IMR-90 (cell line): ENCODE results near the gene HHLA2. TPM values are rescaled to one million over a fixed set of nuclear protein-coding genes. Genes with fewer than 3 reads are reported as not detected.

ENCODE experiments used
- ATAC-seq: fragments of 200-7000 bp; cut with Tn5 transposase; 2 replicates; pipeline ENCODE4 v1.9.1; 2020; ENCODE audit warnings: low read depth, mild to moderate bottlenecking, moderate library complexity
- BruUV-seq: library from RNA; stranded (reverse); fragments of 400-500 nt; replicated peaks from 2 replicates; lab custom pipeline; 2021; lab: Mats Ljungman, UMichigan
- CTCF ChIA-PET: fragments of 300-600 bp; formaldehyde crosslinking; extraction: SDS; loops from one replicate; lab custom pipeline; 2021; ENCODE audit warnings: antibody characterized with exemption; lab: Yijun Ruan, JAX
- POLR2A ChIA-PET: fragments of 300-600 bp; sonication (Branson Sonifier 250); formaldehyde crosslinking; loops from one replicate; lab custom pipeline; 2022; ENCODE audit warnings: antibody characterized with exemption; ENCODE audit not compliant: unreplicated experiment; lab: Charles Lee
- DNase-seq: peaks from one replicate; pipeline ENCODE4 v3.0.0; 2013
- H2AFZ ChIP-seq: replicated peaks from 2 replicates; pipeline ENCODE3; 2013; ENCODE audit warnings: low read length, mild to moderate bottlenecking; ENCODE audit not compliant: poor library complexity
- H2AK5ac ChIP-seq: 2 replicates; pipeline ENCODE4 v1.6.1; 2013; ENCODE audit warnings: low read depth, low read length, inconsistent platforms
- H2AK9ac ChIP-seq: replicated peaks from 2 replicates; pipeline ENCODE3; 2013; ENCODE audit warnings: mild to moderate bottlenecking, low read depth, low read length, moderate library complexity; ENCODE audit not compliant: poor library complexity
- H2BK120ac ChIP-seq: 2 replicates; pipeline ENCODE4 v1.6.1; 2013; ENCODE audit warnings: low read depth, low read length, inconsistent platforms
- H2BK15ac ChIP-seq: 3 replicates; pipeline ENCODE4 v1.6.1; 2013; ENCODE audit warnings: low read depth, low read length, inconsistent platforms
- H2BK20ac ChIP-seq: 2 replicates; pipeline ENCODE4 v1.6.1; 2013; ENCODE audit warnings: low read depth, mild to moderate bottlenecking, inconsistent platforms, low read length, moderate library complexity
- H2BK5ac ChIP-seq: 2 replicates; pipeline ENCODE4 v1.6.1; 2013; ENCODE audit warnings: mild to moderate bottlenecking, low read depth, low read length, inconsistent platforms; ENCODE audit not compliant: poor library complexity, severe bottlenecking
- H3K14ac ChIP-seq: replicated peaks from 2 replicates; pipeline ENCODE4 v1.6.1; 2013; ENCODE audit warnings: low read depth, low read length, inconsistent platforms
- H3K18ac ChIP-seq: 2 replicates; pipeline ENCODE4 v1.6.1; 2013; ENCODE audit warnings: low read depth, low read length, control low read depth
- H3K23ac ChIP-seq: 2 replicates; pipeline ENCODE4 v1.6.1; 2013; ENCODE audit warnings: low read depth, low read length, inconsistent platforms
- H3K27ac ChIP-seq: 2 replicates; pipeline ENCODE4 v1.5.1; 2013; ENCODE audit warnings: mild to moderate bottlenecking, control low read depth, low read length; ENCODE audit not compliant: insufficient read depth
- H3K27me3 ChIP-seq: 2 replicates; pipeline ENCODE4 v1.6.1; 2013; ENCODE audit warnings: low read length; ENCODE audit not compliant: control insufficient read depth, insufficient read depth
- H3K36me3 ChIP-seq: 2 replicates; pipeline ENCODE4 v1.6.1; 2013; ENCODE audit warnings: low read length, mixed read lengths; ENCODE audit not compliant: control insufficient read depth, insufficient read depth
- H3K4ac ChIP-seq: 2 replicates; pipeline ENCODE4 v1.6.1; 2013; ENCODE audit warnings: low read depth, low read length, inconsistent platforms
- H3K4me1 ChIP-seq: 2 replicates; pipeline ENCODE4 v1.6.1; 2013; ENCODE audit warnings: low read length, mixed read lengths; ENCODE audit not compliant: control insufficient read depth, insufficient read depth
- H3K4me2 ChIP-seq: 2 replicates; pipeline ENCODE4 v1.6.1; 2013; ENCODE audit warnings: low read depth, mild to moderate bottlenecking, control low read depth, low read length, moderate library complexity
- H3K4me3 ChIP-seq: 2 replicates; pipeline ENCODE4 v1.5.1; 2013; ENCODE audit warnings: low read depth, mild to moderate bottlenecking, control low read depth, low read length, moderate library complexity; ENCODE audit not compliant: insufficient read depth
- H3K56ac ChIP-seq: 2 replicates; pipeline ENCODE4 v1.6.1; 2013; ENCODE audit warnings: low read length, inconsistent platforms; ENCODE audit not compliant: insufficient read depth; ENCODE audit errors: extremely low read depth
- H3K79me1 ChIP-seq, 2 experiments: 2 replicates each; pipeline ENCODE4 v1.6.1; 2013; ENCODE audit warnings: low read length in 2 of 2, inconsistent platforms in 1 of 2, low read depth in 1 of 2
- H3K9ac ChIP-seq: 2 replicates; pipeline ENCODE4 v1.6.1; 2013; ENCODE audit warnings: low read depth, low read length, control low read depth
- H3K9me1 ChIP-seq: 2 replicates; pipeline ENCODE4 v1.6.1; 2013; ENCODE audit warnings: low read length, inconsistent platforms; ENCODE audit not compliant: insufficient read depth
- H3K9me3 ChIP-seq: 2 replicates; pipeline ENCODE4 v1.6.1; 2013; ENCODE audit warnings: low read length; ENCODE audit not compliant: control insufficient read depth, insufficient read depth
- H4K20me1 ChIP-seq: 2 replicates; pipeline ENCODE4 v1.6.1; 2013; ENCODE audit warnings: low read length, inconsistent platforms; ENCODE audit not compliant: insufficient read depth
- H4K5ac ChIP-seq: 2 replicates; pipeline ENCODE4 v1.6.1; 2013; ENCODE audit warnings: mild to moderate bottlenecking, low read depth, low read length, control low read depth
- H4K8ac ChIP-seq, 2 experiments: 2 replicates each; pipeline ENCODE4 v1.6.1; 2013; ENCODE audit warnings: low read depth in 2 of 2, low read length in 2 of 2, control low read depth in 1 of 2, inconsistent platforms in 1 of 2
- H4K91ac ChIP-seq: 2 replicates; pipeline ENCODE4 v1.6.1; 2013; ENCODE audit warnings: low read depth, low read length, inconsistent platforms; ENCODE audit not compliant: insufficient read depth
- BHLHE40 ChIP-seq: fragments of 150-350 bp; IDR thresholded peaks from 2 replicates; pipeline ENCODE4 v1.6.1; 2016; ENCODE audit warnings: mild to moderate bottlenecking, low read depth, low read length
- CHD1 ChIP-seq: IDR thresholded peaks from 2 replicates; pipeline ENCODE4 v1.6.1; 2012; ENCODE audit warnings: low read depth, low read length, improper control_type of control experiment
- CTCF ChIP-seq: conservative IDR thresholded peaks from 2 replicates; pipeline ENCODE4 v1.5.1; 2012; ENCODE audit warnings: mild to moderate bottlenecking, low read depth, low read length, improper control_type of control experiment
- ELK1 ChIP-seq: fragments of 150-350 bp; IDR thresholded peaks from 2 replicates; pipeline ENCODE4 v1.6.1; 2016; ENCODE audit warnings: low read depth, mild to moderate bottlenecking, low read length, moderate library complexity, borderline replicate concordance
- MAFK ChIP-seq: IDR thresholded peaks from 2 replicates; pipeline ENCODE4 v1.6.1; 2012; ENCODE audit warnings: low read depth, low read length, improper control_type of control experiment
- MAZ ChIP-seq: IDR thresholded peaks from 2 replicates; pipeline ENCODE4 v1.6.1; 2012; ENCODE audit warnings: low read depth, mild to moderate bottlenecking, low read length, improper control_type of control experiment, moderate library complexity, borderline replicate concordance
- MXI1 ChIP-seq: IDR thresholded peaks from 2 replicates; pipeline ENCODE4 v1.6.1; 2012; ENCODE audit warnings: low read depth, mild to moderate bottlenecking, low read length, moderate library complexity, borderline replicate concordance
- NFE2L2 ChIP-seq: fragments of 150-350 bp; IDR thresholded peaks from 2 replicates; pipeline ENCODE4 v1.6.1; 2016; ENCODE audit warnings: low read depth, mild to moderate bottlenecking, low read length
- POLR2A ChIP-seq: IDR thresholded peaks from 2 replicates; pipeline ENCODE4 v1.6.1; 2012; ENCODE audit warnings: mild to moderate bottlenecking, low read depth, low read length
- RAD21 ChIP-seq: IDR thresholded peaks from 2 replicates; pipeline ENCODE4 v1.6.1; 2012; ENCODE audit warnings: low read length, improper control_type of control experiment
- RCOR1 ChIP-seq: IDR thresholded peaks from 2 replicates; pipeline ENCODE4 v1.6.1; 2012; ENCODE audit warnings: mild to moderate bottlenecking, low read length, improper control_type of control experiment; ENCODE audit not compliant: insufficient replicate concordance
- RFX5 ChIP-seq: IDR thresholded peaks from 2 replicates; pipeline ENCODE4 v1.8.0; 2012; ENCODE audit warnings: low read depth, mild to moderate bottlenecking, low read length, moderate library complexity
- SMC3 ChIP-seq: fragments of 150-350 bp; IDR thresholded peaks from 2 replicates; pipeline ENCODE4 v1.6.1; 2016; ENCODE audit warnings: low read depth, mild to moderate bottlenecking, antibody characterized with exemption, low read length, moderate library complexity
- USF2 ChIP-seq: fragments of 150-350 bp; IDR thresholded peaks from 2 replicates; pipeline ENCODE4 v1.6.1; 2017; ENCODE audit warnings: mild to moderate bottlenecking, antibody characterized with exemption, low read length, low read depth
- WGBS, 2 experiments: methylation state at CpG; one replicate each; pipeline versions ENCODE4 v1.1.5 to v1.1.7; 2013; ENCODE audit warnings: missing lambda C conversion rate in 2 of 2; ENCODE audit not compliant: insufficient read length in 1 of 2; ENCODE audit errors: extremely low coverage in 2 of 2; 5-methylcytosine and 5-hydroxymethylcytosine counted together
- dilution Hi-C: fragments of 300-500 bp; cut with HindIII; formaldehyde crosslinking; loops from one replicate; pipeline ENCODE4 v1.14.3; 2018; ENCODE audit warnings: low sequenced_read_pairs; ENCODE audit not compliant: unreplicated experiment
- in situ Hi-C: fragments of 300-500 bp; cut with MboI; formaldehyde crosslinking; loops from 3 replicates; pipeline ENCODE4 v1.14.3; 2019; ENCODE audit warnings: low sequenced_read_pairs, inconsistent platforms, mixed read lengths
- intact Hi-C: fragments of 100-400 bp; cut with micrococcal nuclease; formaldehyde crosslinking; loops from 2 replicates; pipeline ENCODE4 v1.10.0; 2022
- polyA plus RNA-seq, 3 experiments: library from polyadenylated mRNA; depleted of rRNA; stranded (reverse); fragments of >200 nt; gene quantifications; 2 replicates each; pipeline ENCODE4 v1.2.3, GENCODE V29; 2012; ENCODE audit warnings: low replicate concordance in 1 of 3
- total RNA-seq: library from RNA; depleted of rRNA; stranded (reverse); fragments of >200 nt; gene quantifications from 2 replicates; pipeline ENCODE4 v1.2.3, GENCODE V29; 2012

Gene HHLA2
- total and polyA plus RNA-seq, 2 of the 4 experiments (the other 2 are of a cell fraction) = not detected

- DNase-seq = no peak
- in situ Hi-C loops = no loop called here
- TF ChIP-seq CHD1 (no peak), BHLHE40 (no peak), POLR2A (no peak), RFX5 (no peak), USF2 (no peak), MAZ (no peak), MAFK (no peak), RAD21 (no peak), MXI1 (no peak), NFE2L2 (no peak), RCOR1 (no peak), ELK1 (no peak), SMC3 (no peak), CTCF (no peak)
Observed at GRCh38 chr3:108388136-108389132, 92.1 kb downstream of the HHLA2 start.

More at GRCh38 chr3:108388136-108389132, 92.1 kb downstream of the HHLA2 start:
- Histone ChIP-seq H3K56ac (no peak overlapping the region), H2AFZ (no peak overlapping the region), H3K4ac (no peak overlapping the region), H3K27ac (no peak overlapping the region), H4K5ac (no peak overlapping the region), H3K27me3 (peaks cover 11% of the 10 kb centered on the region), H3K4me3 (no peak overlapping the region), H4K20me1 (no peaks in the 10 kb centered on the region), H3K4me2 (no peak overlapping the region), H3K79me1 (no peaks in the 10 kb centered on the region), H2BK20ac (no peak overlapping the region), H3K9me3 (no peaks in the 10 kb centered on the region), H3K23ac (no peak overlapping the region; the same call in 1 of the 2 replicates), H2BK5ac (no peak overlapping the region), H2BK120ac (no peak overlapping the region), H2BK15ac (no peak overlapping the region), H3K9ac (no peak overlapping the region), H2AK5ac (no peak overlapping the region), H3K36me3 (no peaks in the 10 kb centered on the region), H3K18ac (no peak overlapping the region), H4K8ac (no peak overlapping the region), H3K9me1 (no peaks in the 10 kb centered on the region; the same call in 1 of the 2 replicates), H3K14ac (no peak overlapping the region), H2AK9ac (no peak overlapping the region), H4K91ac (no peak overlapping the region), H3K4me1 (no peaks in the 10 kb centered on the region)
- ChIA-PET POLR2A (no interaction called here), CTCF (no interaction called here)
- ATAC-seq = no peak
- intact Hi-C loops (no loop called here), dilution Hi-C loops (no loop called here)
- no TSS peak for BruUV-seq
- WGBS, 2 experiments = 54% methylated on average over 6 of the region's 12 CpGs; no CpG with 5 or more reads in 1 of the 2 experiments
